T-helper 2 cell treated with Interferon-gamma antibody and Interleukin-4, amounts not matched to agents 100 ng/mL and 5 ng/mL, for 36 hours (primary cell): ENCODE data around the gene GPR17. TPM values are rescaled to one million over a fixed set of nuclear protein-coding genes. Genes with fewer than 3 reads are reported as not detected.

ENCODE experiments used
- intact Hi-C: fragments of 100-400 bp; cut with micrococcal nuclease; formaldehyde crosslinking; loops from one replicate; pipeline ENCODE4 v1.15.1; 2023
- total RNA-seq: library from RNA; stranded (reverse); gene quantifications from 2 replicates; pipeline ENCODE4 v1.2.3, GENCODE V29; 2022

The GPR17 gene
- total RNA-seq, 1 donor from 2014 or later, result not detected

DNA sequence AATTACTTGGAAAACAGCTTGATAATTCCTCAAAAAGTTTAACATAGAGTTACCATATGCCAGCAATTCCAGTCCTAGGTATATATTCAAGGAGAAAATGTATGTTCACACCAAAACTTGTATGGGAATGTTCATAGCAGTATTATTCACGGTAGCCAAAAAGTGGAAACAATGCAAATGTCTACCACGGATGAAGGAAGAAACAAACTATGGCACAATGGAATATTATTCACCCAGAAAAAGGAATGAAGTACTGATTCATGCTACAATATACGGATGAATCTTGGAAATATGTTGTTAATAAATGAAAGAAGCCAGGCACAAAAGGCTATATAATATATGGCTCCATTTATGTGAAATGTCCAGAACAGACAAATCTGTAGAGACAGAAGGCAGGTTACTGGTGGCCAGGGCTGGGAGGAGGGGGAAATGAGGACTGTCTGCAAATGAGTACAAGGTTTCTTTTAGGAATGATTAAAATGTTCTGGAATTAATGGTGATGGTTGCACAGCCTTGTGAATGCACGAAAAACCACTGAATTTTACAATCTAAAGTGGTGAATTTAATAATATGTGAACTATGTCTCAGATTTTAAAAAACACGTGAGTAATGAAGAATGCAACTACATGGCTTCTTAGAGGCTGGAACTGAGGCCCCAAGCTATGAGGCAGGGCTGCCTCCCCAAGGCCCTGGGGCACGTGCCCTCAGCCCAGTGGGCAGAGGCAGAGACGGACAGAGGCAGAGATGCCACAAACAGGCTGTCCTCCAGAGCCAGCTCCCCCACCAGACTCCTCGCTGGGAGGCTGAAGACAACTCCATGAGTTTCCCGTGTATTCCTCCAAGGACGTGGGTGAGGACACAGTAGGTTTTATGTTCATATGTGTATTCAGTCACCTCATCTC is 24.4 kb downstream of the GPR17 start:
- intact Hi-C loops, result no loop called here

DNA sequence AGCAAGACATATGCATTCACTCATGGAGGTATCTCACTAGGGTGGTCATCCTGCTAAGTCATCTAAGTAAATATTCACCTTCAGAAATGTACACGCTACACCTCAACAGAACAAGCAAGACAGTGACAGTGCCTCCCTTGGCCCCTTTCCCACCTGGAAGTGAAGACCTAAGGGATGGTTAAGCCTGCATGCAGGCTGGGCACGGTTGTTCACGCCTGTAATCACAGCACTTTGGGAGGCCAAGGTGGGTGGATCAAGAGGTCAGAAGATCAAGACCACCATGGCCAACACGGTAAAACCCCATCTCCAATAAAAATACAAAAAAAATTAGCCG is 25.0 kb downstream of the GPR17 start:
- intact Hi-C loops, result no loop called here

DNA sequence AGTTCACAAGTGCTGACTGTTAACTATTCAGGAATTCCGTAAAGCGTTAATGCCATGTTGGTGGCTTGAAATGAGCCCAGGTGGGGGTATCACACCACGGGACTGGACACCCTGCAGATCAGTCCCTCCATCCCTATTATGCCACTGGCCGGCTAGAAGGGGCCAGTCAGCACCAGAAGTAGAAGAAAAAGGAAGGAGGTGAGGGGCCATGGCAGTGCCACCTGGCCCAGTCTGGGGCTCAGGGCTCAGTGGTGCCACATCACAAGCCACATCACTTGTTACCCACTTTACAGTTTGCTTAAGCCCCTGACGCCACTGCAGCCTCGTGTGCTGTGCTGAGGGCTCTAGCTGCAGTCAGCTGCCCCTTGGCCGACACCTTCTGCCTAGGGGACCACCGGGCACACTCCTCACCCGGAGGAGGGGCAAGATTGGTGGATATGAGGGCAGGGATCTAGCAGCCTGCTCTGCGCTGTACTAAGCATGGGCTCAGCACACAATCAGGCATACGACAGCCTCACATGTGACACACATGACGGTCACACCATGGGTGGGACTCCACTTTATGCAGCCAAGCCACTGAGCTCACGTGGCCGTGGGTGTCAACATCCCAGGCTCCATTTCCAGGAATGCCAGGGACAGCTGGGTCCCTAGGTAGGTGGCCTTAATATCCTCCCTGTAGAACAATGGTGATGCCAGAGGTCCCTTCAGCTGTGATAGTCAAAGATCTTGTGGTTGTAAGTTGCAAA is 25.8 kb downstream of the GPR17 start:
- intact Hi-C loops, result no loop called here

DNA sequence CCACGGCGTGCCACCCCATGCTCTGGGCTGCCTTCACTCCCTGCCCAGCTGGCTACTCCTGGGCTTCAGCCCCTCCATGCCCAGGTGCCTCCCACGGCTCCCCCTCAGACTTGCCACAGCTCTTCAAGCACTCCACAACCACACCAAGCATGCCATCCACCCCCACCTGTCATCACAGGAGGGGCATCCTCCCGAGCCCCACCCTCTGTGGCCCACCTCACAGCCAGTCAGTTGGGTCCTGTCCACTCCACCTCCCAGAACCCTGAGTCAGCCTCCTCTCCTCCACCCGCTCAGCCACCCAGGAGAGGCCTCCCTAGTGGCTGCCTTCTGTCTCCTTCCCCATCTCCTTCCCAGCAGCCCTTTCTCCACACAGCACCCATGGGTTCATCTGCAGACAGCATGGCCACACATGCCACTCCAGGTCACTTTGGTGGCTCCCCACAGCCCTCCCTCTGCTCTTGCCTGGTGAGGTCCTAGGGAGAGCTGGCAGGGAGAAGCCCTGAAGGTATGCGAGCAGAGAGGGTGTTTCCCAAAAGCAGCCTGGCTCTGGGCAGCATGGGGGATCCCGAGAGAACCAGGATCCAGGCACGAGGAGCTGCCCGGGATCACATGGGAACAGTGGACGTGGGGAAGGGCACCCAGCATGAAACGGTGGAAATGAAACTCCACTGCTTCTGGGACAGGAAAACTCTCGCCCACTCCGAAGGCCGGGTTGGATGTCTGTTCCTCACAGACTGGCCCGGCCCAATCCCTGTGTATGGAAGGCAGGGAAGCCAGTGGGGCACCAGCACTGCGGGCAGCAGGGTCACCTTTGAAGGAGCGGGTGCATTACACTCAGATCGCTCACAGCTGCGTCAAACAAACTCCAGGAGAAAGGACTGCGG is 26.6 kb downstream of the GPR17 start:
- intact Hi-C loops, result no loop called here

DNA sequence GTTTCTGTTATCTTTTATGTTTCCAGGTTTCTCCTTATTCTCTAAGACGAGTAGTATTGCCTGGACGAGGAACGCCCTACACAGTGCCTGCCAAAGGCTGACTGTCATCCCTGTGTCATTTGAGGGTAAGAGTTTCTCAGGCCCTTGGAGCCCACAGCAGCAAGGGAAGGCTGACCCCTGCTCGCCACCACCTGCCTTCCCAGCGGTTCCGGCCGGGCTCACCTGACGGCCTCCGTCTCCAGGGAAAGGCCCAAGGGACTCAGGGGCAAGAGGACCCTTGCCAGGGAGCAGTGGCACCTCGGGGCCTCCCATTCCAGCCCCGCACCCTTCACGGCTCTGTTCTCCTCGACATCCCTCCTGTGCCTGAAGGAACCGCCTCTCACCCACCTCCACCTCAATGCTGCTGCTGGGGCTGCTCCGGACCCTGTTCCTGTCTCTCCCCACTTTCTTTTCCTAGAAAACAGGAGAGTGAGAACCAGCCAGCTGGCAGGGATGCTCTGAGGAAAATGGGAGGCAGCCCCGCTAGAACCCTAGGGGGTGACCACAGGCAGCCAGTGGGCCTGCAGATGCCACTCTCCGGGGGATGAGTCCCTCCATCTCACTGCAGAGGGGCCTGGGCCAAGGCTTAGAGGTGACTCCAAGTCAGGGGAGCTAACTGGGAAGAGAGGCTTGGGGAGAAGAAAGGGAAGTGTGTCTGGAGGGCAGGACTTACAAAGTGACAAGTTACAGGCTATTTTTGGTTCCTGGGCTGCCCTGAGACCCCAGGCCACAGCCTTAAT is 27.5 kb downstream of the GPR17 start:
- intact Hi-C loops, result no loop called here

DNA sequence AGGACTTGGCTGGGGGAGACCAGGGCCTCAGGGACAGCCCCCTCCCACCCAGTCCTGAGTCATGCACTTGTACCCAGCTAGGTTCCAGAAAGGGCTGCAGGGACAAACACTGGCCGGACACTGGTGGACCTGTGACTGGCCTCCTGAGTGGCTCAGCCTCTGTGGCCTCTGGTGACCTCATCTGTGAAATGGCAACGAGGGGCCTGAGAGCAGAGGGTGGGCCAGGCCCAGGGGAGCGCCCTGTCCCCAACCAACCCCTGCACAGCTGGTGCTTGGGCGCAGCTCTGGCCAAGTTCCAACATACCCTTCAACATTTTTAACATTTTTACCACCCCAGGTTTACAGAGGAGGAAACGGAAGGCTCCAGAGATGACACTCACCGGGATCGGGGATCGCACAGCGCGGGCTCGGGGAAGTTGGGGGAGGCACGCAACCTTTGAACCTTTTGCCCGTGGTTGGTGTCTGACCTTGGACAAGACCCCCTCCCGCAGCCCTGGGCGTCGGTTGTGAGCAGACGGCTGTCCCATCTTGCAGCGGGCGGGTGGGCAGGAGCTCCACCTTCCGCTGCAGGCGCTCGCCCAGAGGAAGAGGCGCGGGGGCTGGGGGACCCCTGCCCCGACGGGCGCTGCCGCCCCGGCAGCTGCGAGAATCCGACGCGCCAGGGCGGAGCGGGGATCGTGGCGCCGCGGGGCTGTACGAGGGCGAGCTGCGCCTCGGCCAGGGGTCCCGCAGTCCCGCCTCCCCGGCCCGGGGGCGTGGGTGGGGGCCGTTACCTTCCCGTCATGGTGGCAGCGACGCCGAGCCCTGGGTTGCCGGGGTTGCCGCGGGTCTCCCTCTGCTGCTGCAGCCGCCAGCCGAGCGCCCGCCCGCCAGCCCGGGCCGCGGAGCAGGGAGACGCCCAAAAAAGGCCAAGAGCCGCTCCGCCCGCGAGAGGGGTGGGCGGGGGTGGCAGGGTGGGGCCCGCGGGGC is 28.6 kb downstream of the GPR17 start:
- intact Hi-C loops, result no loop called here

DNA sequence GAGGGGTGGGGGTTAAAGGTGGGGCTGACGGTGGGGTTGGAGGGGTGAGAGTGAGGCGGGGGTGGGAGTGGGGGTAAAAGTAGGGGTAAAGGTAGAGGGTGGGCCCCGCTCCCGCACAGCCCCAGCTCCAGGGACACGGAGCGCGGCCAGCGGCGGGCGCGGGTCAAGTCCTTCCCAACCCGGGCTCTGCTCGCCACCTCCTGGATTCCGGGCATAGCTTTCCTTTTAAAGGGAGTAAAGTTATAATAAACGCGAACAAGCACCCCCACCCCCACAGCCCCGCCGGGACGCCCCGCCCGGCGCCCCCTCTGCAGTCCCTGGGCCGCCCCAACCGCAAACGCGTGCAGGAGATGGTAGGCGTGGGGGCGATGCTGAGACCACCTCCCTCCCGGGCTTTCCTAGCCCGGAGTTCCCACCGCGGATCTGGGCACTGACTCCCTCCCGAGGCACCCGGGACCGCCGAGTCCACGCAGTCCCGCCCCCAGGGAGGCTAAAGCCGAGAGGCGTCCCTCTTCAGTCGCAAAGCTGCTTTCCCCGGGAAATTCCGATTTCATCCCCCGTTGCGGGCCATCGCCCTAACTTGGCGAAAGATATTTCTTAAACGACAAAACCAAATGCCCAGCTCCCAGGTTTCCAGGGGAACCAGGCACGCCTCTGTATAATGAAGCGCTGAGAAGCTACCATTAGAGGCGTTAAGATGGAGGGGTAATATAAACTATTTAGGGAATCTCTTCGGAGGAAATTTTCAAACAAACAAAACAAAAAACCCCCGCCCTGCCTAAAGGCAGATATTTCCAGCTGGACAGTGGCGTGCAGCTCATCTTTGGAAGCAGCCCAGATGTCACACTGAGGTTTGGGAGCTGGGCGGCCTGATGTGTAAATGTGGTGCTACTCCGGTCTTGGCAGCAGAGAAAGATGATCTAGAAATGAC is 29.6 kb downstream of the GPR17 start, which contains the start of gene LIMS2:
LIMS2 (minus strand) TSS at position 200 of the 931 bp plus-strand sequence. CDS start 506 bp downstream, outside the sequence.
- intact Hi-C loops, result no loop called here

DNA sequence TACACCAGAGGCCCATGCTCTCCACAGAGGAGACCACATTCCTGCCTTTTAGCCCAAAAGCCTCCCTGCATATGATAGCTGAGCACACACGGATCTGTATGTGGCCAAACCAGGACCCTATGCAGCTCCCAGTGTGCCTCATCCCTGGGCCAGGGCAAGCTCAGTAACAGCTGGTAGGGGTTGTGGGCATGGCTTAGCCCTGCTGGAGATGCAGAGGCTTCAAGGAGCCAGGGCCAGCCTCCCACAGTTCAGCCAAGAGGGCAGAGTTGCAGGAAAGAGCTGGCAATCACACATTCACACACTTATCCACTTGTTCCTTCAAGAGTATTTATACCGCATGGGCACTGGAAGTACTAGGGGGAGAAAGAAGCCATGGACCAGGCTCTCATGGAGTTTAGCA is 31.0 kb downstream of the GPR17 start:
- intact Hi-C loops, result no loop called here

DNA sequence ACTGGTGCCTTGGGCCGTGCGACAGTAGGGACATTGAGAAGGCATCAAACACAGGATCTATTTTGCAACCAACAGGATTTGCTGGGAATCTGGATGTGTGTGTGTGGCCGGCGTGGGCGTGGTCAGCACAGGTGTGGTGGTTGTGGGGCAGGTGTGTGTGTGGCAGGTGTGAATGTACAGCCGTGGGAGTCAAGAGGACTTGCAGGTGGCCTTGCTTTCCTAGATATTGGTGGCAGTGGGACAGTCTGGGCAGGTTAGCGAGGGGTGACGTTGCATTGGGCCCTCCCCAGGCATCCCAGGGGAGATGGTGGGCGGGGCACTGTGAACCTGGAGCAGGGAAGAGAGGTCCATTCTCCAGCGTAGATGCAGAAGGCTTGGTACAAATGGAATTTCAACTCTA is 32.6 kb downstream of the GPR17 start:
- intact Hi-C loops, result no loop called here

DNA sequence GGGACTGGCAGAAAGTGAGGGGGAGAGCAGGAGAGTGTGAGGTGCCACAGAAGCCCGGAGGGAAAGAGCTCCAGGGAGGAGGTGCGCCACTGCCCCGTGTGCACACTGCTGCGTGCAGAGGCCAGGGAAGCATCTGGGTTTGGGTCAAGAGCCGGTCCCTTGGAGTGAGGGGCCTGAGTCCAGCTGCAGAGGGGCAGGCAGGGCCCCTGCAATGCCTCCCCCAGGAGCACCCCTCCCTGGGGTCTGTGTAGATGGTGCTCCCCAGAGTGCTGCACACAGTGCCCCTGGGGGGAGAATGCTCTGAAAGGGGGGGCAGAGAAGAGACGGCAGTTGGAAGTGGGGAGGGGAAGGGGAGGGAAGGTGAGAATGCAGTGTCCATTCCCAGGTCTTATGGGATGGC is 33.0 kb downstream of the GPR17 start:
- intact Hi-C loops, result no loop called here

DNA sequence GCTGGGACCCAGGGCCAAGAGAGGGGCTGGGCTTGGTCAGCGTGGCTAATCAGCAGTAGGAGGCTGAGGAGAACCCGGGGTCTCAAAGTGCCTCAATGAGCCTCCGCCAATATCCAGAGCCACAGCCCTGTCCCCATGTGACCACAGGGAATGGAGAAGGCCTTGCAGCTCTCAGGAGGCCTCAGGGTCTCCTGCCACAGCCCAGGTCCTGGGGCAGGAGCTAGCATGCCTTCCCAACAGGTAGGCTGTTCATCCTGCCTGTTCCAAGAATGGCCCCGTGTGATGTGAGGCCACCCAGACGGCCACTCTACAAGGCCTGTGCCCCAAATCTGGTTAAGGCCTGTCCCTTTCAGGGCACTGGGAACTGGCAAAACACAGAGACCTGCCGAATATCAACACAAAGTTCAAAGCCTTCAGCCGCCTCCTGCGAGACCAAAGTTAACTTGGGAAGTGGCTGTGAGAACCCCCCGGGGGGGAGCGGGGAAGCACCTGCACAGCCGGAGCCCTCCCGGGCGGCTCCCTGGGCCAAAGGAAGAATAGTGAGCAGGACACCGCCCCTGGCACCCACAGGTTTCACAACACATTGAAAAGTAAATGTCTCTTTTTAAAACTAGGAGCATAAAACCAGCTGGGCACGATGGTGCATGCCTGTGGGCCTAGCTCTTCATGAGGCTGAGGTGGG is 33.9 kb downstream of the GPR17 start:
- intact Hi-C loops, result no loop called here

DNA sequence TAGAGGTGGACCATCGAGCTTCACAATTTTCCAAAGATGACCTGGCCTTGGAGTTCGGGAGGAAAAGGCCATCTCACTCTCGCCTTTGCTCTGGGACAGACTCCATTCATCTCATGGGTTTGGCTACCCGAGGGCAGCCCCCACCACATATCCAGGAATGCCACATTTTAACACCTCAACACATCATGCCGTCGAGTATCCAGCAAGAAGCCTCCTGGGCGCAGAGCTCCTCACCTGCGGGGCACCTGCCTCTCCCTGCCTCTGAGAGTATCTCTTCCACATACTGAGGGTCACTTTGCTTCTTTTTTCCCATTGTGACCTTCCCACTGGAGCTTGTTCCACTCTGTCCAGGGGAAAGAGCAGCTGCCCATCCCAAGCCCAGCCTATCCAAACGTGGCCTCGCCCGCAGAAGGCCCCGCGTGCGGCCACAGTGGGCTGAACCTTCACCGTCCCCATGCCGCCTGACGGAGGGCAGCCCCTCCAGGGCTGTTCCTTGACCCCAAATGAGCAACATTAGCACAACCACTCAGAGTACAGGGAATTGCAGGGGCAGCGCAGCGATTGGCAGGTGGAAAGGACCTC is 34.8 kb downstream of the GPR17 start:
- intact Hi-C loops, result no loop called here

DNA sequence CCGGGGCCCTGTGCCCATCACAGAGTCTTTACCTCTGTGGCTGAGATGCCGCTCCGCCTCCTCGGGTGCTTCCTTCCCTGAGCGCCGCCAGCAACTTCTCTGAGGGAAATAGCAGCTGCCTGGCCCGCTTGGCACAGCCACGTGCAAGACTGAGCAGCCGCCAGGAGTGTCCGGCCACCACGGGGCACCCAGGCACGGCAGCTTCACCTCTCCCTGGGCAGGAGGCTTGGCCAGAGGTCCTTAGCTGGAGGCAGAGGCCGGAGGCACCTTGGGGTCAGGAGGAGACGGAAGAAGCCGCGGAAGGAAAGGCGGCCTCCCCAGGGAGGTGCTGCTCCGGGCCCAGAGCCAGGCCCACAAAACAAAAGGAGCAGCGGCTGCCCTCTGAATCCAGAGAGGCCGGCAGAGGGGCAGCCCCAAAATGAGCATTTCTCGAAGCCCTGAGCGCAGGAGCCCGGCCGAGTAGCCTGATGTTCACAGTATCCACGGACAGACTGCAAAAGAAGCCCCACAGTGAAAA is 35.4 kb downstream of the GPR17 start:
- intact Hi-C loops, result no loop called here

DNA sequence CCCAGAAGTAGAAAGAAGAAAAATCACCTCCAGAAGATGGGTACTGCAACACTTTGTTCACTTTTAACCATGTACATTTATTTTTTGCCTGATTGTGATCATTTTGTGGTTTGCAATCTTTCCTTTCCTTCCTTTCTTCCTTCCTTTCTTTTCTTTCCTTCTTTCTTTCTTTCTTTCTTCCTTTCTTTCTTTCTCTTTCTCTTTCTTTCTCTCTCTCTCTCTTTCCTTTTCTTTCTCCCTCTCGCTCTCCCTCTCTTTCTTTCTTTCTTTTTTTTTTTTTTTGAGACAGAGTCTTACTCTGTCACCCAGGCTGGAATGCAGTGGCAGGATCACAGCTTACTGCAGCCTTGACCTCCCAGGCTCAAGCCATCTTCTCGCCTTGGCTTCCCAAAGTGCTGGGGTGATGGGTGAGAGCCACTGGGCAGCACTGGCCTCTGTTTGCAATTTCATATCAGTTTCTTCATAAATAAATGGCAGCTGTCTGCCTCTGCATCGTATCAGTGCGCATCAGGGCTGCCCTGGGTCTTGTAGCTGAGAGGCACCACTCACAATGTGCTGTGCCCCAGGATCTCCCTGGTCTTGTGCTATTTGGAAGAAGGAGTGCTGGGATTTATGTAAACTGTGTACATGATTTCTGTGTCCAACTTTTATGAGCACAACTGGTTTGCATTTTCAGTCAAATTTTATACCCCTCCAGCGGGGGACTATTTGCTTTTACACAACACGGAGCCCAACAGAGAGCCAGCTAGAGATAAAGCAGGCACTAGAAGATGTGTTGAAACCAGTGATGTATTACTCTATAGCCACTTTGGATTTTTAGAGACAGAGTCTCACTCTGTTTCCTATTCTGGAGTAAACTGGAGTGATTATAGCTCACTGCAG is 36.3 kb downstream of the GPR17 start:
- intact Hi-C loops, result no loop called here

DNA sequence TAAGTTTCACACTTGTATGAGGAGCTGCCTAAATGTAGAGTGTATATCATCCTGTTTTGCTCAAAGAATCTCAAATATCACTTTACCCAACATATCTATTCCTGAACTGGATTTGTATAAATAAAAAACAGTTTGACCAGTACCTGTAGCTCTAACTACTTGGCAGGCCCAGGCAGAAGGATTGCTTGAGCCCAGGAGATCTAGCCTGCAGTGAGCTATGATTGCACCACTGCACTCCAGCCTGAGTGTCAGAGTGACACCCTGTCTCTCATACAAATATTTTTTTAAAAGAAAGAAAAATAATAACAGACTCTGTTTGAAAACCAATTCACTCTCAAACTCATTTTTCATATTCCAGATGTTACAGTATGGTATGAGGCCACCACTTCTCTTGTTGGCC is 37.1 kb downstream of the GPR17 start:
- intact Hi-C loops, result no loop called here

DNA sequence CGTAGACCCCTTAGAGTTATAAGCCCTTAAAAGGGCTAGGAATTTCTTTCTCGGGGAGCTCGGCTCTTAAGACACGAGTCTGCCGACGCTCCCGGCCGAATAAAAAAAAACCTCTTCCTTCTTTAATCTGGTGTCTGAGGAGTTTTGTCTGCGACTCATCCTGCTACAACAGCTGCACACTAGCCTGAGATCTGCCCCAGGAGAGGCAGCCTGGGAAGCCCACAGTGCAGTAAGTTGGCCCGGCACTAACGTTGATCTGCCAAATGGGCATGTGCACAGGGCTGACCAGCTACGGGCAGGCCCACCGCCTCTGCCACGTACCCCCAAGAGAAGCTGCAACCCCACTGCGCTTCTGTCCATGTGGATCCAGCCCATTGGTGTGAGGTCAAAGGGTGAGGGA is 37.8 kb downstream of the GPR17 start:
- intact Hi-C loops, result no loop called here
